ENCODE data around the gene NR2F1-AS1.

Gene NR2F1-AS1

DNA sequence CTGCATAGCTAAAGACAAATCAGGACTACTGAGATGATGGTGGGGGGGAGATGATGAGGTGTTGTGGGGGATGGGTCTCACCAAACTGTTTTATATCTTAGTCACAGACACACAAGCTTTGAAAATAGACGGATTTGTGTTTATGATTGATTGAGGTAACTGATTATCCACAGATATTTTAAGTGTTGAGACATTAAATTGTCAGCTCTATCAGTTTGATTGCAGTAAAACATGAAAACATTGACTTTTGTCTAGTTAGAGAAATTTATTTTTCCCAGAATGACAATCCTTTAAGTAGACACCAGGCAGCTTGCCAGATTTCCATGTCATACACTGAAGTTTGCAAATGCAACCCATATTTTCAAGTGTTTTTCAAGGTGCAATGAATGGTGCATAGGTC is 149.8 kb downstream of the NR2F1-AS1 start:
- in situ Hi-C loops (cut with HindIII; ENCODE audit: low pct_unique_long_range_greater_than_20kb, low sequenced_read_pairs): no loop called here
- no peak for DNase-seq (ENCODE audit: low read depth in 1 of 2, low spot score in 1 of 2)
- TF ChIP-seq JUND (IDR thresholded peaks at IDR 0.05; ENCODE audit: low read depth): no peak

DNA sequence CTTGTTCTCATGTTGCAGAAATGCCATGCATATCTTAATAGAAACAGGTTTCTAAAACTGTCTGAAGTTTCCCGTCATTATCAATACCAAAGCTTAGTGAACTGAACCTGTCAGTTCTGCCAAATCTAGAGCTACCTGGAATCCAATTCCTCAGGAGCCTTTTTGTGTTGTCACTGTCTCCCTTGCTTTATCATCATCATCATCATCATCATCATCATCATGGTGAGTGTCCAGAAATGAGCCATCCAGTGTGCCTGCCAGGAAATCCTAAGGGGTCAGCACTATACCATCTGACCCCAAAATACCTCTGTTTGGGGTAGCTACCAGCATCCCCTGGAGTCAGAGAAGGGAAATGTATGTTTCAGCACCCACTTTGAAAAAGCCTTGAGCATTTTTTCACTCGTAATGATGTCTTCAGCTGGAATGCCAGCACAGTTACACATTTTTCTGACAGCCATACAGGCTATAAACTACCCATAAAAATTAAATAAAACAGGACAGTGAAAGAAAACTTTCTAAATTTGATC is 150.3 kb downstream of the NR2F1-AS1 start:
- no peak for DNase-seq (ENCODE audit: low read depth in 1 of 2, low spot score in 1 of 2)
- in situ Hi-C loops (cut with HindIII; ENCODE audit: low pct_unique_long_range_greater_than_20kb, low sequenced_read_pairs): no loop called here
- no peak for TF ChIP-seq JUND (IDR thresholded peaks at IDR 0.05; ENCODE audit: low read depth)

DNA sequence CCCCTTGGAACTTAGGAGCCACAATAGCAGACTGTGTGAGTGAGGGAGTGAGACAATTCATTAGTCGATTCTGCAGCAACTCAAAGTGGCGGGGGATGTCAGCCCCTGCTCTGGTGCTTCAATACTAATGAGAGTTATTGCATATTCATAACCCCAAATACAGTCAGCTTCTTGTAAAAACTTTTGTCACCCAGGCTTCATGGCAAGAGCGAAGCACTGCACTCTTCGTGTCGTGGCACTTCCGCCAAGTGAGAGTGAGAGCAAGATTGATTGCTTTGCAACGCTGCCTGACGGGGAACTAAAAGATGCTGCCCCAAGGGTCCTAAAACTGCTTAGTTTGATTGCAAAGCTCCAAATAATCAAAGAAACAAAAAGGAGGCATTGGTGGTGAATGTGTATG is 150.9 kb downstream of the NR2F1-AS1 start:
- DNase-seq (ENCODE audit: low read depth in 1 of 2, low spot score in 1 of 2): no peak
- TF ChIP-seq JUND (IDR thresholded peaks at IDR 0.05; ENCODE audit: low read depth): no peak
- in situ Hi-C loops (cut with HindIII; ENCODE audit: low pct_unique_long_range_greater_than_20kb, low sequenced_read_pairs): no loop called here

DNA sequence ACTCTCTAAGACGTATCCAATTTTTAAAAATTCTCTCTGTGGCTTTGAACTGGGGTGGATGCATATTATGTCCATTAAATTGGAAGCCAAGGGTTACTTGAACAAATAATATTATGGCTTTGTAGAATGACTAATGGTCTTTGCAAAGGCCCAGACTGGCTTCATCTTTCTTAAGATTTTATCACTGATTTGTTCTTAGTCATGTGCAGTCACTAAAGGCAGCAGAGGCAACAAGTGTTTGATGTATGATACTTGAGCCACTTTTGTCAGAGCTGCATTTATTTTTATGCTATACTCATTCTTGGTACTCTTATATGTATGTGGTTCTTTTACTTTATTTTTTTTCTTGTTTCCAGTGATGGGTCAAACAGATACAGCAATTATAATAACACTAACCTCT is 152.2 kb downstream of the NR2F1-AS1 start:
- DNase-seq (ENCODE audit: low read depth in 1 of 2, low spot score in 1 of 2): no peak
- in situ Hi-C loops (cut with HindIII; ENCODE audit: low pct_unique_long_range_greater_than_20kb, low sequenced_read_pairs): no loop called here
- TF ChIP-seq JUND (IDR thresholded peaks at IDR 0.05; ENCODE audit: low read depth): no peak

DNA sequence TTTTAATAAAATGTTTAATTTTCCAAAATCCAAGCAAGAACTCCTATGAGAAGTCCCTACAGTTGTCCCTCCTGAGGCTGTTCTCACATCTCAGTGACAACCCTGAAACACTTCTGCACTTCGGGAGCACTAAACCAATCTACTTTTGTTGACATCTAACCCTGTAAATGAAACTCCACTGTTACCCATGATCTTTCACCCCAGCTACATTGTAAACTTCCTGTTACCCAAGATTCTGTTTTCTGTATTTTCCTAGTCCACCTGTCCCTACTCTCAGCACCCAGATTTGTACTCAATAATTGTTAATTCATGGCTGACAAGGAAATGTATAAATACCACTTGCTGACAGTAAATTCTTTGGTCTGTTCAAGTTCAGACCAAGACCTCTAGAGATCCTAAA is 153.7 kb downstream of the NR2F1-AS1 start:
- DNase-seq (ENCODE audit: low read depth in 1 of 2, low spot score in 1 of 2): no peak
- in situ Hi-C loops (cut with HindIII; ENCODE audit: low pct_unique_long_range_greater_than_20kb, low sequenced_read_pairs): no loop called here
- TF ChIP-seq JUND (IDR thresholded peaks at IDR 0.05; ENCODE audit: low read depth): no peak

DNA sequence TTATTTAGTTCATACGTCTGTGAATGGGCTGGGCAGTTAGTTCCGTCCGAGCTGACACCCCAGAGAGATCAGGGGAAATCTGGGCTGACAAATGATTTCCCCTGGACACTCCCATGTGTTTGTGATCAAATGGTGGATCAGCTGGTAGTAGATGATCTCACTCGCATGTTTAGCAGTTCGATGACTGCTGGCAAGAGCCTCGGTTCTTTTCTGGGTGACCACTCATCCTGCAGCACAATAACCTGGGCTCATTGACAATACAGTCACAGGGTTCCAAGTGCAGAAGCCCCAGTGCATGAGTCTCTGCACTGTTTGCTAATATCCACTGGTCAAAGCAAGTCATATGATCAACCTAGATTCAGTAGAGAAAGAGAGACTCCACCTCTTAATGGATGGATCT is 155.9 kb downstream of the NR2F1-AS1 start:
- DNase-seq (ENCODE audit: low read depth in 1 of 2, low spot score in 1 of 2): no peak
- in situ Hi-C loops (cut with HindIII; ENCODE audit: low pct_unique_long_range_greater_than_20kb, low sequenced_read_pairs): no loop called here
- no peak for TF ChIP-seq JUND (IDR thresholded peaks at IDR 0.05; ENCODE audit: low read depth)

DNA sequence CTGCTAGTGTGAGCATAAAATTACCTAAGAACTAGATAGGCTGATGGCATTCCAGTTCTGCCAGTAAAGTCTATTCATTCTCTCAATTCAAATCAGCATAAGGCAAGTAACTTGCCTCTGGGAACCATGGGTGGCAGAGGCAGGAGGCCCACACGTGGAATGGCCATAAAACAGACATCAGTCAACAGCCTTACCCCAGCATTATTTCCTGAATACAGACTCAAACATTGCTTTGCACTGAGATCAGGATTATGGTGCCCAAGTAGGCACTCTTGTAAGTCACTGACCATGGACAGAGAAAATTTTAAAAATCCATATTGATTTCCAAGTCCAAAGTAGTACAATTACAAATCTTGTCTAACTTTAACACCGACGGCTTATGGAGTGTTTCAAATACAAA is 157.7 kb downstream of the NR2F1-AS1 start:
- in situ Hi-C loops (cut with HindIII; ENCODE audit: low pct_unique_long_range_greater_than_20kb, low sequenced_read_pairs): no loop called here
- no peak for TF ChIP-seq JUND (IDR thresholded peaks at IDR 0.05; ENCODE audit: low read depth)
- DNase-seq (ENCODE audit: low read depth in 1 of 2, low spot score in 1 of 2): no peak

DNA sequence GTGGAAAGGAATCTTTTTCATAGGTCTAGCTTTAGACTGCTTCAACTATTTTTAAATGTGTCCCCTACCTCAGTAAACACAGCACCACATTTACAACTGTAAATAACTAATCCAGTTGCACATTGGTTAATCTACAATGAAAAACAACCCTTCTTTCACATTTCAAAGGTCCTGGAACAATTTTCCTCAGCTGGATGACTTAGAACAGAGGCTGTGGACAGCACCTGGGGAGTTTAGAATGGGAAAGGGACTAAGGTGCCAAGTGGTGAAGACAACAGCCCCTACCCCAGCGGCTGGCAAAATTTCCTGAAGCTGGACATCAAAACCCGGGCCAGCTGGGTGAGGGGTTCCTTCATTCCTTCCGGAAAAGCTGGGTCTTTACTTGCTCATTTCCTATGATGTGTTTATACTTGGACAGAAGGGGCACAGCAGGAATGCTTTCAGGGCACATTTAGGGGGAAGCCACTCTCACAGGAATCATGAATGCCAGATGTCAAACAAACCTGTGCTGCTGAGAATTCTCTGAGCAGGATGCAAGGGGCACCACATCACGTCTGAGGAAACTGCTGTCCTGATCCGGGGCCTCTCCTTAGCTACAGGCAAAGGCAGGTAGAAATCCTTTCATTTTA is 158.3 kb downstream of the NR2F1-AS1 start:
- no peak for TF ChIP-seq JUND (IDR thresholded peaks at IDR 0.05; ENCODE audit: low read depth)
- in situ Hi-C loops (cut with HindIII; ENCODE audit: low pct_unique_long_range_greater_than_20kb, low sequenced_read_pairs): no loop called here
- no peak for DNase-seq (ENCODE audit: low read depth in 1 of 2, low spot score in 1 of 2)

DNA sequence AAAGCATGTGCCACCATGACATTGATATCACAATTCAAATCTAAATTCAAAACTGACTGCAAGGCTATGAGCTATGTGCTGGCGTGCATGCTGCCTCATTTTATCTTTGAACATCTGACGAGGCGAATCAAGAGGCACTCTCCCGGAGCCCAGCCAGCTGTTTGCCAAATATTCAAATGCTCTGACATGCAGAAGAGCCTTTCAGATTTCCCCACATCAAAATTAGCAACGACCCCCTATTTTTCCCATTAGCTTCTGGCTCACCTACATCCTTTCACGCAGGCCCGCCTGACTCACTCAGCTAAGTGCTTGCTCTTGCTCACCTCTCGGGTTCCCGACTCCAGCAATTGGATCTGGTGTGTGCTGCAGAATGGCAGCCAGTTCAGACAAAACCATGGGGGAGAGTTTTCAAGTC is 159.0 kb downstream of the NR2F1-AS1 start:
- no peak for DNase-seq (ENCODE audit: low read depth in 1 of 2, low spot score in 1 of 2)
- in situ Hi-C loops (cut with HindIII; ENCODE audit: low pct_unique_long_range_greater_than_20kb, low sequenced_read_pairs): no loop called here
- TF ChIP-seq JUND (IDR thresholded peaks at IDR 0.05; ENCODE audit: low read depth): no peak

DNA sequence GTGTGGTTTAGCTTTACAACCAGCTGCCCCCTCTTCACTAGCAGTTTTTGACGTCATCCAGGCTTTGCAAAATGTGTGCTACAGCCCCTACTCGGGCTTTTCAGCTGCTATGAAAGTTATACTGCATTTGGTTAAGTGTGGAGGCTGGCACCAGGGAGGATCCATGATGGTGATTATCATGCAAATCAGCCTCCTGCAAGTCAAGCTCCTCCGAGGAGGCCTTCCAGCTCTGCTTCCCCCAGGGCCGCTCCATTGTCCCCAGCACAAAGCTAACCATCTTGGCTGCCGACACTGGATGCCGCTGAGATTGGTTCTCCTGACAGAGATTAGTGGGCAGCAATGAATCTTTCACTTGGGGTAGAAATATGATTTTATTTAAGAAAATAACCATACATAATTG is 159.6 kb downstream of the NR2F1-AS1 start:
- no peak for TF ChIP-seq JUND (IDR thresholded peaks at IDR 0.05; ENCODE audit: low read depth)
- in situ Hi-C loops (cut with HindIII; ENCODE audit: low pct_unique_long_range_greater_than_20kb, low sequenced_read_pairs): no loop called here
- DNase-seq (ENCODE audit: low read depth in 1 of 2, low spot score in 1 of 2): no peak

DNA sequence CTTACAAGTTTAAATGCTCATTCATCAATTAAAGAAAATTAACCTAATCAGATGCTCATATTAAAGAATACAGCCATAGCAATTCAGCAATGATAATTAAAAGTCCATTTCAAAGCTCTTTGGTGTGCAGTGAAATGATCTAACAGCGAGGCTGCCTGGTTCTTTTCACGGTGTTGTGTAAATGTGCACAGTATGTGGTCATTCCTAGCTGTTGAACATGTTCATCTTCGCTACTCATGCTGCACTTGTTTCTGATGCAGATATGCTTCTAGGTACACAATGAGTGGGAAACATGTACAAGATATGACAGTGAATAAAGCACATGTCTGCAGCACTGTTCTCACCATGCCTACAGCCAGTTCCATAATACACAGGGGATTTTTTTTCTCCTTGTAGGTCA is 163.5 kb downstream of the NR2F1-AS1 start:
- in situ Hi-C loops (cut with HindIII; ENCODE audit: low pct_unique_long_range_greater_than_20kb, low sequenced_read_pairs): no loop called here
- no peak for TF ChIP-seq JUND (IDR thresholded peaks at IDR 0.05; ENCODE audit: low read depth)
- no peak for DNase-seq (ENCODE audit: low read depth in 1 of 2, low spot score in 1 of 2)

DNA sequence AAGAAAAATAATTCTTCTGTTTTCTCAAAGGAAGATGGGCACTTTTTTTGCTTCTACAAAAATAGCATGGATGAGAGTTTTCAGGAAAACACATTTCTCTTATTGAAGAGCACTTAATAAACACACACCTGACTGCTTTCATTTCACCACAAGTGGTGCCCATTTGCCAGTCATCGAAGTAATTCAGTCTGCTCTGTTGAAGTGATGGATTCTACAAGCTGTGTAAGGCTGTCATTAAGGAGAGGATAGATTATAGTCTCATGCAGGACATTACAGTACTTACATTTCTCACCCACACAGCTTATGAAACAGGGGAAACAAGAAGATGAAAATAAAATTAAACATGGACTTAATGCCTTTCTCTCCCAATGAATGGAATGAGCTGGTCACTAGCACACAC is 165.2 kb downstream of the NR2F1-AS1 start:
- DNase-seq (ENCODE audit: low read depth in 1 of 2, low spot score in 1 of 2): no peak
- in situ Hi-C loops (cut with HindIII; ENCODE audit: low pct_unique_long_range_greater_than_20kb, low sequenced_read_pairs): no loop called here
- TF ChIP-seq JUND (IDR thresholded peaks at IDR 0.05; ENCODE audit: low read depth): no peak

DNA sequence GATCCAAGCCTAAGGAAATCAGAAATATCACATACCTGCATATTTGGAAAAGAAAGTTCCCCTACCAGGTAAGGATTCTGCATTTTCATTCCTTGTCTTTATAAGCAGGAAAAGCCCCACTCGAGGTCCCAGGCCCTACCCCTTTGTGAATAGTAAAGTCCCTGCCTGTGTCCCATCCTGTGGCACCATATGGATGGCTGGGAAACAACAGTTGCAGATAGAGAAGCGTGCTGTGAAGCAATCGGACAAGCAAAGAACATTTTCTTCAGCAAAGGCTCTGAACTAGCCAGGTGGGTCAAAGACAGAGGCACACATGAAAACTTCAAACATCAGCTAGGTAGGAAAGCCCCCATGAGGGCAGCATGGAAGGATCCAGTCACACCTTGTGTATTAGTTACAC is 169.3 kb downstream of the NR2F1-AS1 start:
- no peak for TF ChIP-seq JUND (IDR thresholded peaks at IDR 0.05; ENCODE audit: low read depth)
- DNase-seq (ENCODE audit: low read depth in 1 of 2, low spot score in 1 of 2): no peak
- in situ Hi-C loops (cut with HindIII; ENCODE audit: low pct_unique_long_range_greater_than_20kb, low sequenced_read_pairs): no loop called here

DNA sequence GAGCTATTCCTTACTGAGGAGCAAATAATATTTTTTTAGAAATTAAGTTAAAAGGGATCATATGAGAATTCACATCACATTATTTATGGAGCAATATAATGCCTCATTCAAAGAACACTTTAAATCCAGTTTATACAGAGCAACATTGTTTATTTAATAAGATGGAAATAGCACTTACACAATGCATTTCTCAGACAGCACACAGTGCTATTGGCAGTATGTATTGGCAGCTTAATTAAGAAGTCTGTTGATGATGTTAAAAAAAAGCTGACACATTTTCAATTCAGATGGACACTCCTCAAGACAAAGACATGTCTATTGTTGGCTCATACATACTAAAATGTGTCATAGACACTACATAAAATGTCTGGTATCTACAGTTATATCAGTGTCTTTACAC is 171.3 kb downstream of the NR2F1-AS1 start:
- in situ Hi-C loops (cut with HindIII; ENCODE audit: low pct_unique_long_range_greater_than_20kb, low sequenced_read_pairs): no loop called here
- no peak for DNase-seq (ENCODE audit: low read depth in 1 of 2, low spot score in 1 of 2)
- no peak for TF ChIP-seq JUND (IDR thresholded peaks at IDR 0.05; ENCODE audit: low read depth)

All from T47D (cell line).